ENCODE results near the gene FMN1. TPM values are rescaled to one million over a fixed set of nuclear protein-coding genes. Genes with fewer than 3 reads are reported as not detected.

Gene FMN1
- total RNA-seq, 1 donor from 2014 or later = 20.1 TPM

- H3K27ac ChIP-seq = no peak overlapping the region
Measured at GRCh38 chr15:32882955-32883354, 311.6 kb downstream of the FMN1 start.

GRCh38 chr15:32881528-32881927 lies 313.0 kb downstream of the FMN1 start:
- intact Hi-C loops (cut with DNase I) = no loop called here
- no peaks in the 10 kb centered on the region for H3K9me3 ChIP-seq

More at GRCh38 chr15:32882955-32883354, 311.6 kb downstream of the FMN1 start:
- peaks cover 21% of the 10 kb centered on the region for H3K4me1 ChIP-seq
- no peaks in the 10 kb centered on the region for H3K36me3 ChIP-seq
- no peak for DNase-seq (ENCODE audit: extremely low spot score in 2 of 2)
- no peaks in the 10 kb centered on the region for H3K27me3 ChIP-seq
- intact Hi-C loops (cut with DNase I) = no loop called here
- H3K9me3 ChIP-seq = no peaks in the 10 kb centered on the region
- no peak overlapping the region for H3K4me3 ChIP-seq
- TF ChIP-seq CTCF (IDR thresholded peaks at IDR 0.05) = no peak
- no peak for TF ChIP-seq POLR2A (IDR thresholded peaks at IDR 0.05)
- no peak for TF ChIP-seq POLR2AphosphoS5 (IDR thresholded peaks at IDR 0.05; ENCODE audit: insufficient read depth in 1 of 2, low read depth in 1 of 2)

GRCh38 chr15:32880642-32881041 lies 313.9 kb downstream of the FMN1 start:
- Histone ChIP-seq H3K36me3 (no peaks in the 10 kb centered on the region), H3K9me3 (no peaks in the 10 kb centered on the region), H3K27ac (no peak overlapping the region), H3K4me3 (no peak overlapping the region), H3K27me3 (no peaks in the 10 kb centered on the region), H3K4me1 (peaks cover 13% of the 10 kb centered on the region)
- no peak for DNase-seq (ENCODE audit: extremely low spot score in 2 of 2)
- intact Hi-C loops (cut with DNase I) = no loop called here
- TF ChIP-seq POLR2A (IDR thresholded peaks at IDR 0.05) = no peak
- TF ChIP-seq POLR2AphosphoS5 (IDR thresholded peaks at IDR 0.05; ENCODE audit: insufficient read depth in 1 of 2, low read depth in 1 of 2) = no peak
- TF ChIP-seq CTCF (IDR thresholded peaks at IDR 0.05) = no peak

More at GRCh38 chr15:32881528-32881927, 313.0 kb downstream of the FMN1 start:
- Histone ChIP-seq H3K27me3 (no peaks in the 10 kb centered on the region), H3K4me3 (no peak overlapping the region), H3K27ac (no peak overlapping the region), H3K4me1 (peaks cover 18% of the 10 kb centered on the region), H3K36me3 (no peaks in the 10 kb centered on the region)
- TF ChIP-seq POLR2A (IDR thresholded peaks at IDR 0.05) (no peak), POLR2AphosphoS5 (IDR thresholded peaks at IDR 0.05; ENCODE audit: insufficient read depth in 1 of 2, low read depth in 1 of 2) (no peak), CTCF (IDR thresholded peaks at IDR 0.05) (no peak)
- no peak for DNase-seq (ENCODE audit: extremely low spot score in 2 of 2)

GRCh38 chr15:32879980-32880379 lies 314.5 kb downstream of the FMN1 start:
- Histone ChIP-seq H3K4me3 (no peak overlapping the region), H3K27ac (no peak overlapping the region), H3K4me1 (peaks cover 13% of the 10 kb centered on the region), H3K36me3 (no peaks in the 10 kb centered on the region), H3K27me3 (no peaks in the 10 kb centered on the region), H3K9me3 (no peaks in the 10 kb centered on the region)
- intact Hi-C loops (cut with DNase I) = loop anchor here (10.0 kb wide), 3 partner anchors 75 to 205 kb away; no protein-coding TSS in a partner anchor
- no peak for TF ChIP-seq POLR2A (IDR thresholded peaks at IDR 0.05)
- TF ChIP-seq CTCF (IDR thresholded peaks at IDR 0.05) = no peak
- TF ChIP-seq POLR2AphosphoS5 (IDR thresholded peaks at IDR 0.05; ENCODE audit: insufficient read depth in 1 of 2, low read depth in 1 of 2) = no peak
- no peak for DNase-seq (ENCODE audit: extremely low spot score in 2 of 2)

- Histone ChIP-seq H3K27ac (no peak overlapping the region), H3K4me3 (no peak overlapping the region), H3K9me3 (no peaks in the 10 kb centered on the region), H3K4me1 (peaks cover 6% of the 10 kb centered on the region), H3K36me3 (no peaks in the 10 kb centered on the region), H3K27me3 (no peaks in the 10 kb centered on the region)
- intact Hi-C loops (cut with DNase I) = loop anchor here (10.0 kb wide), 3 partner anchors 76 to 204 kb away; no protein-coding TSS in a partner anchor
- no peak for TF ChIP-seq CTCF (IDR thresholded peaks at IDR 0.05)
- no peak for TF ChIP-seq POLR2AphosphoS5 (IDR thresholded peaks at IDR 0.05; ENCODE audit: insufficient read depth in 1 of 2, low read depth in 1 of 2)
- TF ChIP-seq POLR2A (IDR thresholded peaks at IDR 0.05) = no peak
- DNase-seq (ENCODE audit: extremely low spot score in 2 of 2) = no peak
Measured at GRCh38 chr15:32878869-32879805, 315.4 kb downstream of the FMN1 start.

All from vagina (tissue), 2 donors.